Neural progenitor cell (in vitro differentiated cells): ENCODE measurements around the gene TTC39A.

ENCODE experiments used
- CTCF ChIP-seq: fragments of 200-600 bp; sonication (generic); IDR thresholded peaks from 2 replicates; pipeline ENCODE4 v1.5.1; 2017; ENCODE audit warnings: antibody characterized with exemption, mild to moderate bottlenecking
- EZH2 ChIP-seq: fragments of 200-600 bp; sonication (generic); IDR thresholded peaks from 2 replicates; pipeline ENCODE4 v1.6.1; 2017; ENCODE audit warnings: antibody characterized with exemption, mild to moderate bottlenecking, moderate library complexity
- EZH2phosphoT487 ChIP-seq: fragments of 200-600 bp; sonication (generic); IDR thresholded peaks from 2 replicates; pipeline ENCODE4 v1.6.1; 2017; ENCODE audit warnings: antibody characterized with exemption

GRCh38 chr1:51314974-51315373 lies 15.4 kb downstream of the TTC39A start:
- no peak for TF ChIP-seq CTCF
- no peak for TF ChIP-seq EZH2
- TF ChIP-seq EZH2phosphoT487: no peak
